ENCODE measurements around the gene RAD51B.

DNA sequence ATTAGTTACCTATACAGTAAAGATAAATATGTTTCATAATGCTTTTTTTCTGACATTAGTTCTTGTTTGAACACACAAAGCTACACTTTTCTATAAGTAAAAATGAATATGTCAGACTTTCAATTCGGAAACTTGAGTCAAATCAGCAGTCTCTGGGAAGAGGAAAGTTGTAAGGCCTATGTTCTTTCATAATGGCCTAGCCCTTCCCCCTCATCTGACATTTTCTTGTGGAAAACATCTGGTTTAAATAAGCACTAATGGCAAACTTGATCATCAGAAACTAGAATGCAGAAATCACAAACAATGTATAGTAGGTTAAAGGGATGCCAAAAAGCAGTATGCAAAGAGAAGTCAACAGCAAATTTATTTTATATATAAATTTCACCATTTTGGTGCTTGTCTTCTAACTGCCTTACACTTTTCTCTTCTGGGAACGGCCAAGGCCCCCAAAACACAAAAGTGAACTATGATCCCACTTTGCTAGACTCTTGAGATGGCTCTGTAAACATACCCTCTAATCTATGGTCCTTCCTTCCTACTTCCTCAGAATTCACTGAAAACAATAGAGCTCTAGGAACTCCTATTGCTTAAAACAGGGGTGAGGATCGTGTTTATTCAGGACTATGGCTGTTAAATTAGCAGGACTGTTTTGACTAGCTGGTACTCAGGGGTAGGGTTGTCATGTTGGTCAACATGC lies 444.1 kb downstream of the RAD51B start:
- TF ChIP-seq, protein P1, sequence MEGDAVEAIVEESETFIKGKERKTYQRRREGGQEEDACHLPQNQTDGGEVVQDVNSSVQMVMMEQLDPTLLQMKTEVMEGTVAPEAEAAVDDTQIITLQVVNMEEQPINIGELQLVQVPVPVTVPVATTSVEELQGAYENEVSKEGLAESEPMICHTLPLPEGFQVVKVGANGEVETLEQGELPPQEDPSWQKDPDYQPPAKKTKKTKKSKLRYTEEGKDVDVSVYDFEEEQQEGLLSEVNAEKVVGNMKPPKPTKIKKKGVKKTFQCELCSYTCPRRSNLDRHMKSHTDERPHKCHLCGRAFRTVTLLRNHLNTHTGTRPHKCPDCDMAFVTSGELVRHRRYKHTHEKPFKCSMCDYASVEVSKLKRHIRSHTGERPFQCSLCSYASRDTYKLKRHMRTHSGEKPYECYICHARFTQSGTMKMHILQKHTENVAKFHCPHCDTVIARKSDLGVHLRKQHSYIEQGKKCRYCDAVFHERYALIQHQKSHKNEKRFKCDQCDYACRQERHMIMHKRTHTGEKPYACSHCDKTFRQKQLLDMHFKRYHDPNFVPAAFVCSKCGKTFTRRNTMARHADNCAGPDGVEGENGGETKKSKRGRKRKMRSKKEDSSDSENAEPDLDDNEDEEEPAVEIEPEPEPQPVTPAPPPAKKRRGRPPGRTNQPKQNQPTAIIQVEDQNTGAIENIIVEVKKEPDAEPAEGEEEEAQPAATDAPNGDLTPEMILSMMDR (IDR thresholded peaks at IDR 0.05), result no peak
- TF ChIP-seq POLR2AphosphoS5 (IDR thresholded peaks at IDR 0.05), result no peak
- no peak for TF ChIP-seq POLR2A (IDR thresholded peaks at IDR 0.05)
